ENCODE measurements around the gene VASH1.

Gene VASH1

DNA sequence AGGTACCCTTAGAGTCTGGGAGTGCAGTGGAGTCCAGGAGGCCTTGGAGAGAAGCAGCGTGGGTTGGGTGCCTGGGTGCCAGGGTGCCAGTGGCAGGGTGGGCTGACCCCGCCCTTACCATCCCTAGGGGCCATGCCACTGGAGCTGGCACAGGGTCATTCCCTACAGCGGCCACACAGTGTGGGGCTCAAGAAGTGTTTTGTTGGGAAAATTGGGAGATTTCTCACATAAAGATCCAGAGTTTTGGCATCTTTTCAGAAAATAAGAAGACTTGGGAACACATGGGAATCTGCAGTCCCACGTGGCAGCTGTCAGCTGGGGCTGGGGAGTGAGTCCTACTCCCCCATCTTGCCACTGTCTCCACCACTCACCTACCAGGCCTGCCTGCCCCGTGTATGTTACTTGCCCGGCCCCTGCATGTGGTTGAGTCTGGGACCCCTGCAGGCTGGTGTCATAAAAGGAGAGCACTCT is 4.2 kb downstream of the VASH1 start:
- Mint-ChIP-seq H3K27me3 (ENCODE audit: low read depth) (peaks cover 3% of the 10 kb centered on the region), H3K4me3 (peak overlapping the region in 2 of 3 experiments; percentile 64 to 70), H3K27ac (no peak overlapping the region), H3K36me3 (ENCODE audit: low read depth) (peaks cover 3% of the 10 kb centered on the region), H3K9me3 (no peaks in the 10 kb centered on the region), H3K4me1 (peaks cover 58% of the 10 kb centered on the region)
- no peak for TF ChIP-seq CTCF (IDR thresholded peaks at IDR 0.05; ENCODE audit: unreplicated experiment in 3 of 3)

GRCh38 chr14:76767681-76768656 is 6.7 kb downstream of the VASH1 start:
- H3K4me3 Mint-ChIP-seq: peak overlapping the region in 1 of 3 experiments; percentile 9
- H3K36me3 Mint-ChIP-seq (ENCODE audit: low read depth): peaks cover 3% of the 10 kb centered on the region
- peaks cover 64% of the 10 kb centered on the region for H3K4me1 Mint-ChIP-seq
- no peaks in the 10 kb centered on the region for H3K9me3 Mint-ChIP-seq
- H3K27me3 Mint-ChIP-seq (ENCODE audit: low read depth): no peaks in the 10 kb centered on the region
- H3K27ac Mint-ChIP-seq: peak overlapping the region in 2 of 3 experiments; percentile 54 to 81
- TF ChIP-seq CTCF (IDR thresholded peaks at IDR 0.05; ENCODE audit: unreplicated experiment in 3 of 3): no peak

DNA sequence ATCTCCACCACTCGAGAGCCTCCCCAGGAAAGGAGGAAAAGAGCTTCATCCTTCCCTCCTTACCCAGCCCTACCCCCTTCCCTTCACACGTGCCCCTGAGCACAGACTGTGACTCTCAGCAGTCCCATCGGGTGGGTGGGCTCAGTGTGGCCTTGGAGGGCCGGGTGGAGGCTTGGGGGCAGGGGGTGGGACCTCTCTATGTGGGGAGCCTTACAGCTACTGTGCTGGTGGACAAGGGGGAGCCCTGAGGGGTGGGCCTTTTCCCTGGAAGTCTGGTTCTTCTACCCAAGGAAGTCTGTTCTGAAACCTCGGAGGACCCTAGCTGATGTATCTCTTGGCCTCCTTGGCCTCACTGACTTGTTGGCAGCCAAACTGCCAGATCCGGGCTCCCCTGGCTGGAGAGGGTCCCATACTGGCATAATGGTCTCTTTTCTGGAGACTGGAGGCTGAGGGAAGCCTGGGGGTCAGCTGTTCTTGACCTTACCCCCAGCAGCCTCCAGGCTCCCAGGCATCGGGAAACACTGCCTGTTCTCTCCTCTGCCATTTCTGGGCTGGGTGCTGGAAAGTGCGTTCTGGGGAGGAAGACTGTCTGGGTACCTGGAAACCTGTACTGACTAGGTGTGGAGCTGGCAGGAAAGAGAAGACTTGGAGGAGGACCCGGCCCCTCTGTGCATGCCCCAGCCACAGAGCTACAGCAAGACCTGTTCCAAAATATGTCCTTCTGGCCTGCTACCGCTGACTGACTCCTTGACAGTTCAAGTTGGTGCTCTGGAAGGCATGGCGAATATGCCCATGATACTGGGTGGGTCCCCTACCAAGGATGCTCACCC is 7.6 kb downstream of the VASH1 start:
- Mint-ChIP-seq H3K4me1 (peaks cover 61% of the 10 kb centered on the region), H3K27ac (peak overlapping the region in 2 of 3 experiments; percentile 58 to 81), H3K9me3 (no peaks in the 10 kb centered on the region), H3K4me3 (no peak overlapping the region), H3K36me3 (ENCODE audit: low read depth) (peaks cover 3% of the 10 kb centered on the region), H3K27me3 (ENCODE audit: low read depth) (no peaks in the 10 kb centered on the region)
- no peak for TF ChIP-seq CTCF (IDR thresholded peaks at IDR 0.05; ENCODE audit: unreplicated experiment in 3 of 3)

- Mint-ChIP-seq H3K27ac (peak overlapping the region in 2 of 3 experiments; percentile 58 to 60), H3K4me1 (peaks cover 58% of the 10 kb centered on the region), H3K36me3 (ENCODE audit: low read depth) (peaks cover 4% of the 10 kb centered on the region), H3K4me3 (no peak overlapping the region), H3K27me3 (ENCODE audit: low read depth) (no peaks in the 10 kb centered on the region), H3K9me3 (no peaks in the 10 kb centered on the region)
- TF ChIP-seq CTCF (IDR thresholded peaks at IDR 0.05; ENCODE audit: unreplicated experiment in 3 of 3): no peak
Measured at GRCh38 chr14:76769636-76770292, 8.5 kb downstream of the VASH1 start.

- Mint-ChIP-seq H3K4me1 (peaks cover 55% of the 10 kb centered on the region), H3K27me3 (ENCODE audit: low read depth) (no peaks in the 10 kb centered on the region), H3K4me3 (no peak overlapping the region), H3K36me3 (ENCODE audit: low read depth) (peaks cover 5% of the 10 kb centered on the region), H3K9me3 (no peaks in the 10 kb centered on the region), H3K27ac (peak overlapping the region; percentile 79 to 98 (median 94))
- no peak for TF ChIP-seq CTCF (IDR thresholded peaks at IDR 0.05; ENCODE audit: unreplicated experiment in 3 of 3)
Measured at GRCh38 chr14:76770521-76771436, 9.5 kb downstream of the VASH1 start.
